Activated naive CD4-positive, alpha-beta T cell treated with anti-CD3 and anti-CD28 coated beads for 36 hours (primary cell): Measurements from ENCODE around the gene CDON. TPM values are rescaled to one million over a fixed set of nuclear protein-coding genes. Genes with fewer than 3 reads are reported as not detected.

ENCODE experiments used
- CTCF ChIA-PET: fragments of 350-600 bp; sonication (Branson Sonifier 250); formaldehyde crosslinking; loops from one replicate; lab custom pipeline; 2021; ENCODE audit warnings: antibody characterized with exemption; lab: Charles Lee
- DNase-seq: peaks from one replicate; pipeline ENCODE4 v3.0.0-alpha.2; 2020
- H3K27ac Mint-ChIP-seq: one replicate; pipeline ENCODE4 v1.8.0; 2021; ENCODE audit warnings: mild to moderate bottlenecking, mixed read lengths
- H3K27me3 Mint-ChIP-seq: one replicate; pipeline ENCODE4 v1.8.0; 2021; ENCODE audit warnings: low read depth, mixed read lengths
- H3K36me3 Mint-ChIP-seq: one replicate; pipeline ENCODE4 v1.8.0; 2021; ENCODE audit warnings: low read depth, mixed read lengths
- H3K4me1 Mint-ChIP-seq: one replicate; pipeline ENCODE4 v1.8.0; 2021; ENCODE audit warnings: low read depth, mixed read lengths
- H3K4me3 Mint-ChIP-seq: one replicate; pipeline ENCODE4 v1.8.0; 2021; ENCODE audit warnings: mild to moderate bottlenecking, moderate library complexity, mixed read lengths
- H3K9me3 Mint-ChIP-seq: one replicate; pipeline ENCODE4 v1.8.0; 2021; ENCODE audit warnings: mixed read lengths
- intact Hi-C: fragments of 100-400 bp; cut with micrococcal nuclease; formaldehyde crosslinking; loops from one replicate; pipeline ENCODE4 v1.15.1; 2023
- total RNA-seq, 2 experiments: library from RNA; stranded (reverse); gene quantifications; one replicate each; pipeline ENCODE4 v1.2.3, GENCODE V29; 2021

Gene CDON
- total RNA-seq, 2 experiments from 2014 or later: 2.6 to 3.5 TPM

DNA sequence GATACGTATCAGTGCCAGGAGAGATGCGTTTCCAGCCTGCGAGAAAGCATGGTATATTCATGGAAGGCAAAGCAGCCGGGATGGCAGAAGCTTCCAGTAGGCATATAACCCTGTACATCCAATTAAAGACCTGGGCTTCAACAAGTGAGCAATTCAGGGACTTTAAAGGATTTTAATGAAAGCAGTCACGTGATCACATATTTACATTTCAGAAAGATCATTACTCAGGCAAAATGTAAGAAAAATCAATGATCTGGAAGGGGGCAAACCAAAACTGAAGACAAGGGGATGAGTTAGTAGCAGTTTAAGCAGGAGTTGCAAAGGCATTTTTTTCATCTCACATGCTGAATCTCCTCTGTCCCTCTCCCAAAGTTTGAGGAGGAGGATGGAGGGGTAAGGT is 7.8 kb downstream of the CDON start:
- intact Hi-C loops: no loop called here
- Mint-ChIP-seq H3K36me3 (no peaks in the 10 kb centered on the region), H3K4me3 (no peak overlapping the region), H3K4me1 (peaks cover 6% of the 10 kb centered on the region), H3K9me3 (no peaks in the 10 kb centered on the region), H3K27me3 (peaks cover 2% of the 10 kb centered on the region), H3K27ac (no peak overlapping the region)
- no peak for DNase-seq
- CTCF ChIA-PET: interaction anchor here (0.6 kb wide), 1 partner anchor 1644 kb away, joined by 3 read pairs; no protein-coding TSS in a partner anchor

- CTCF ChIA-PET: interaction anchor here (0.6 kb wide), 1 partner anchor 1643 kb away, joined by 3 read pairs; no protein-coding TSS in a partner anchor
- no peak overlapping the region for H3K27ac Mint-ChIP-seq
- no peak overlapping the region for H3K4me3 Mint-ChIP-seq
- DNase-seq: no peak
- H3K9me3 Mint-ChIP-seq: no peaks in the 10 kb centered on the region
- H3K27me3 Mint-ChIP-seq: peaks cover 2% of the 10 kb centered on the region
- intact Hi-C loops: no loop called here
- H3K4me1 Mint-ChIP-seq: peaks cover 10% of the 10 kb centered on the region
- H3K36me3 Mint-ChIP-seq: no peaks in the 10 kb centered on the region
Measured at GRCh38 chr11:126054408-126054807, 8.3 kb downstream of the CDON start.

DNA sequence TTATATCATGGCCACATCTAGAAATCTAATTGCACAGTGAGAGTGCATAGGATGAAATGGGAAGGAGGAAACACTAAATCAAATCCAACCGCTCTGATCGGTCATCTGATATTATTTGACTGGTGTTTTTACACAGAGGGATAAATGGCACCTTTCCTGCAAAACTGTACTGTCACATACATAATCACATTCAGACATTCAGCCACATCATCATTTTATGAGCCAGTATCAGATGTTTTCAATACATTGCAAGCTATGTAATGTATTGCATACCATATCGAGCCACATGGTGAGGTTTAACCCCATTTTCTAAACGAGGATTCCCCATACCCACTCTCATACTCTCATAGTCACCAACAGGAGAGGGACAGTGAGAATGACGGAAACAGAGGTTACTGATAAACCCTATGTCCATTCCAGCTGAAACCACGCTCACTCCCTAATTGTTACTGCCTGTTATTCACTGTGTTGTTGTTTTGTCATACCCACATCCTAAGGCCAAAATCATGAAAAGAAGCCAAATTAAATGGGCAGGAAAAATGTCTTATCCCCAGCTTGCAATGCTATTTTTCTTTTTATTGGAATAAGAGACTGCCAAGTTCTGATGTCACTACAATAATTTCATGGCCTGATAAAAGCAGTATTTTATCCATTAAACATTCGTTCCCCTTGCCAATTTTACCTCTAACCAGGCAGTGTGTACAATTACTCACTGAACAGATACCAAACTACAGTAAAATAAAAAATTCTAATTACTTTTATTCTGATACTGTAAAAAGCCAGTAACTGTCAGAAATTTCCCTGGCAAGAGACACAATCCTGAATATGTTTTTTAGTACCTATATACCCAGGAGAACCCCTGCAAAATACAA is 9.0 kb downstream of the CDON start:
- Mint-ChIP-seq H3K36me3 (no peaks in the 10 kb centered on the region), H3K4me1 (peaks cover 10% of the 10 kb centered on the region), H3K4me3 (no peak overlapping the region), H3K27me3 (peaks cover 2% of the 10 kb centered on the region), H3K27ac (no peak overlapping the region), H3K9me3 (no peaks in the 10 kb centered on the region)
- DNase-seq: no peak
- intact Hi-C loops: no loop called here
- CTCF ChIA-PET: interaction anchor here (0.8 kb wide), 1 partner anchor 111 kb away, joined by 3 read pairs; no protein-coding TSS in a partner anchor

DNA sequence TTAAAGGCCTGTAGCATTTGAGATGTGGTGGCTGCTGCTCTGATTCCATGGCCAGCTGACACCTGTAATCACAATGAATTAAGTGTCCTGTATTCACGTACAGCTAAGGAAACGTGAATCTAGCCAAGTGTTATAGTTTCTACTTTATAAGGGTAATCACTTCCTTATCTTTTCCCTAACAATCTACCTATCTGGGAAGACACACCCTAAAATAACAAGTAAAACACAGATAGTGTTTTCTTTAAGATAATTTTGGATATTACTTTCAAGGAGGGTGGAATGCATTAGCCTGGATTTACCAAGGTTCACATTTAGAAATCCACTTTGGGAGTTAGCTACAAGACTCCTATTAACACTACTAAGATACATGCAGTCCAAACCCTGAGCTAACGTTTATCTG is 11.5 kb downstream of the CDON start:
- H3K4me3 Mint-ChIP-seq: no peak overlapping the region
- CTCF ChIA-PET: interaction anchor here (0.6 kb wide), 1 partner anchor 105 kb away, joined by 3 read pairs; no protein-coding TSS in a partner anchor
- no peaks in the 10 kb centered on the region for H3K9me3 Mint-ChIP-seq
- H3K36me3 Mint-ChIP-seq: no peaks in the 10 kb centered on the region
- H3K27ac Mint-ChIP-seq: no peak overlapping the region
- intact Hi-C loops: no loop called here
- H3K4me1 Mint-ChIP-seq: peaks cover 10% of the 10 kb centered on the region
- H3K27me3 Mint-ChIP-seq: no peaks in the 10 kb centered on the region
- DNase-seq: no peak

- H3K4me3 Mint-ChIP-seq: no peak overlapping the region
- intact Hi-C loops: no loop called here
- CTCF ChIA-PET: interaction anchor here (0.6 to 1.2 kb wide), 4 partner anchors 10 to 1837 kb away, joined by 3 to 4 read pairs (median 3); no protein-coding TSS in a partner anchor
- H3K36me3 Mint-ChIP-seq: no peaks in the 10 kb centered on the region
- DNase-seq: no peak
- no peaks in the 10 kb centered on the region for H3K27me3 Mint-ChIP-seq
- no peak overlapping the region for H3K27ac Mint-ChIP-seq
- no peaks in the 10 kb centered on the region for H3K9me3 Mint-ChIP-seq
- peaks cover 10% of the 10 kb centered on the region for H3K4me1 Mint-ChIP-seq
Measured at GRCh38 chr11:126049159-126049558, 13.5 kb downstream of the CDON start.

DNA sequence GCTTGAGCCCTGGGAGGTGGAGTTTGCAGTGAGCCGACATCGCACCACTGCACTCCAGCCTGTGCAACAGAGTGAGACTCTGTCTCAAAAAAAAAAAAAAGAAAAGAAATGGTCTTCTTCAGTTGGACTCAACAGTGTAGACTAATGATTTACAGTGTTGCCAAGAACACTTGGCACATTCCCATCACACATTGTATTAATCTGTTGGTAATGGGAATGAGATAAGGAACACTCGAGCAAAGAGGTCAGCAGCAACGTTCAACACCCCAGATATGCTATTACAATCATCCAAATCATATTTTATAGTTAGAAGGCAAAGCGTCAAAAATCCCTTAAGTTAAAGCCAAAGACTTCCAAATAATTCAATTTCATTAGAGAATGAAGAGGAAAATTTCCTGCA is 14.5 kb downstream of the CDON start:
- Mint-ChIP-seq H3K27me3 (no peaks in the 10 kb centered on the region), H3K36me3 (no peaks in the 10 kb centered on the region), H3K9me3 (no peaks in the 10 kb centered on the region), H3K4me3 (no peak overlapping the region), H3K27ac (no peak overlapping the region), H3K4me1 (peaks cover 10% of the 10 kb centered on the region)
- CTCF ChIA-PET: interaction anchor here (1.2 kb wide), 1 partner anchor 9 kb away, joined by 3 read pairs; no protein-coding TSS in a partner anchor
- DNase-seq: no peak
- intact Hi-C loops: no loop called here

DNA sequence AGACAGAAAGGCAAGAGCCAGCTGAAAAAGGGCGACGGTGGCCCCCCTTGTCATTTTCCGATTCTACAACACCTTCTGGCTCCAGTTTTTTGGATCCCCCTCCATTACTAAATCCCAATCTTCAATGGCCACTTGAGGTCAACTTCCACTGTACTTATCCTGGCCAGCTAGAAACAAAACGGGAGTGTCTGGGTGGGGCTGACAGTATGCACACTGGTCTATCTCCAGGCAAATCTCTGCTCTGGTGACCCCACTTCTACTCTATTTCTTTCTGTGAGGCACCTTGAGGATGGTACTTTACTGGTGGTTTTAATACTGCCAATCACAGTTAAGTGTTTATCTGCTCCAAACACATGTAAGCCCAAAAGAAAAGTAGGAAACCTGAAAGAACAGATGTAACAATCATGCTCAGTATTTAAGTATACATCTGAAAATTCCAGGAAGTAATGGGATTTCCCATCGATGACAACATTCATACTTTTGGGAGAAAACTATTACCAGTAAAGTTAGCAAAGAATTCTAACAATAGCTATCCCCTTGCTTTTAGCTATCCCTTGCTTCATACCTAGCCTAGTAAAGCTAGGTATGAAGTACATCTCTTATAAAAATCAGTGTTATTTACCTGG is 16.0 kb downstream of the CDON start:
- Mint-ChIP-seq H3K36me3 (no peaks in the 10 kb centered on the region), H3K4me3 (no peak overlapping the region), H3K4me1 (peaks cover 10% of the 10 kb centered on the region), H3K27me3 (no peaks in the 10 kb centered on the region), H3K27ac (no peak overlapping the region), H3K9me3 (no peaks in the 10 kb centered on the region)
- intact Hi-C loops: no loop called here
- DNase-seq: no peak
- CTCF ChIA-PET: no interaction called here

DNA sequence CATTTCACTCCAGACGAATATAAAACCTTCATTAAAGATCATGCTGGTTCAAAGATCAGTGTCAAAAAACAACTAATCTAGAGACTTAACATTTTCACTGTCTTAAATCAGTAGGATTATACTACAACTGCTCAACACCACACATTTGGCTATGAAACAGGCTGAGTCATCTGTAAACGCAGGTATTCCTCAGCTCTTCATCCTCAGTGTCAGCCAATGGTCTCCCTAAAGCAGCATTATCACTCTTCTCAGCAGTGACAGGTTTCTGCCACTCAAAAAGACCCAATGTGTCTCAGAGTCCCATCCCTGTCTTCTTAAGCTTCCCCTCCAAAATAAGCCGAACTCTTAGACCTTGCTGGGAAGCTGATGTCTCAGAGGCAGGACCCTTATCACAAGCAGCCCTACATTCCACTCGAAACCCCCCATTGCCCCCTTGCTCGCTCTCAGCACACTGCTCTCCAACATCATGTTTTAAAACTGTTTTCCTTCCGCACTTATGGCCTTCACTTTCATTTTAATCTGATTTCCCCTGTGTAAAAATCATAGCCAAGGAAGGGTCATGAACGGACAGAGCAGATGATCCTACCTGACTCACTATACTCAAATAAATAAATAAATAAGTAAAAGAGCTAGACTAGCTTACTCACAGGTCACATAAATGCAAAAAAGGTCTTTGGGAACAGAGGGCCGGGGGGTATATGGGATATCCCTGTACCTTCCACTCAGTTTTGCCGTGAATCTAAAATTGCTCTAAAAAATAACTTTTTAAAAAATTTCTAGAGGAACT is 23.0 kb downstream of the CDON start:
- Mint-ChIP-seq H3K27ac (no peak overlapping the region), H3K36me3 (no peaks in the 10 kb centered on the region), H3K4me3 (no peak overlapping the region), H3K4me1 (no peaks in the 10 kb centered on the region), H3K9me3 (no peaks in the 10 kb centered on the region), H3K27me3 (no peaks in the 10 kb centered on the region)
- DNase-seq: peak; percentile 4
- intact Hi-C loops: no loop called here
- CTCF ChIA-PET: interaction anchor here (1.0 kb wide), 1 partner anchor 9 kb away, joined by 3 read pairs; no protein-coding TSS in a partner anchor

GRCh38 chr11:126035718-126036117 is 26.9 kb downstream of the CDON start:
- H3K36me3 Mint-ChIP-seq: no peaks in the 10 kb centered on the region
- no peak overlapping the region for H3K4me3 Mint-ChIP-seq
- DNase-seq: no peak
- no peaks in the 10 kb centered on the region for H3K9me3 Mint-ChIP-seq
- H3K27me3 Mint-ChIP-seq: no peaks in the 10 kb centered on the region
- H3K27ac Mint-ChIP-seq: no peak overlapping the region
- H3K4me1 Mint-ChIP-seq: no peaks in the 10 kb centered on the region
- CTCF ChIA-PET: no interaction called here
- intact Hi-C loops: no loop called here

DNA sequence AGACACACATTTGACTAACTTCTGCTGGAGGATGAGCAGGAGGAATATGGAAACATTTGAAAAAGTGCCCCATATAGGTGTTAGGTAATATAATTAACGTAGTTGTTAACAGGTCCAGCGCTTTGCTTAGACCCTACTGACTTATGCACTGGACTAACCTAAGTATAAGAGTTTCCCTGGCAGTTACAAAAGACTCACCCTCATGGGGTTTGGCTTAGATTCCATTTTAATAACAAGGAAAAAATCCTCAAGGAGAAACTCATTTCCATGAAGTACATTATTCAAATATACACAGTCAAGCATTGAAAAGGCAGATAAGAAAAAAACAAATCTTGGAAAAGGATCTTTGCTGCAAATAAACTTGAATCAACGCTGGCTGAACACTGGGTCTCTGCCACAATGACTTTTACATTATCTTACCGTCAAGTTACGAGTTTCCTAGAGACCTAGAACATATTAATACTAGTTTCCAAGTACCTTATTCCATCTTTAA is 27.7 kb downstream of the CDON start:
- DNase-seq: no peak
- Mint-ChIP-seq H3K4me1 (no peaks in the 10 kb centered on the region), H3K36me3 (no peaks in the 10 kb centered on the region), H3K9me3 (no peaks in the 10 kb centered on the region), H3K4me3 (no peak overlapping the region), H3K27ac (no peak overlapping the region), H3K27me3 (no peaks in the 10 kb centered on the region)
- CTCF ChIA-PET: interaction anchor here (0.7 kb wide), 1 partner anchor 14 kb away, joined by 4 read pairs; no protein-coding TSS in a partner anchor
- intact Hi-C loops: no loop called here

DNA sequence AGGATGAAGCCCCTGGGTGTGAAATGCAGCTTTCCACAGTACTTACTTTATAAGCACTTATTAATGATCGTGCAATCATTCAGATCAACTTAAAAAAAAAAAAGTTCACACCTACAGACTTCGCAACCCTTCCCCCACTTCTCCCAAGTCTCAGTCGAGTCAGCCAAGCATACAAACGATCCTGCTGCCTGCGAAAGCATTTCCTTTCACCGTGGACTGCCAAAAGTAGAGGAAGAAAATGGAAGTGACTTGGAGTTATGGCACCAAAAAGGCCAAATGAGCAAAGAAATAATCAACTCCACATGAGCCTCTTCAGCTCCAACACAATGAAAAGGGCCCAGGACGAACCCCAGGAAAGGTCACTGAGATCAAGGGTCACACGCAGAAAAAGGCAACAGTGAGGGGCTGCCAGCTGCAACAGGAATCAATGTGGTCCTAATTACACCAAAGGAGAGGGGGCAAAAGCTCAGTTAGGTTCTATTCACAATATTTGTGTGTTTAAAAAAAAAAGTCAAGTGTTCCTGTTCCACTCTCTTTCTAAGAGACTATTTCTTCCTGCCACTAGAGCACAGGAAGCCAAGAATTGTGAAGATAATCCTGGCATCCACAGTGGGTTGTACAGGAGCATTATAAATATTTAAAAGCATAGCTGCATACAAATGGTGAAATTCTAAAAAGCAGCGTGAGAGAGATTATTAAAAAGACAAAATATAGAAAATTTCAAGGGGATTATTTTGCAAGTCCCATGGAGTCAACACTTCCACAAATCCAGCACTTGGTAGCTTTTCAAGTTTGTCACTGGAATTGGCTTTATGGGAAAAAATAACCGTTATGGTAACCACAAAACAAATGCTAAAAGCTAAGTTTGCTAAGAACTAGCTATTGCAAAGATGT is 28.4 kb downstream of the CDON start:
- DNase-seq: no peak
- CTCF ChIA-PET: interaction anchor here (0.7 to 1.0 kb wide), 2 partner anchors 12 to 15 kb away, joined by 3 to 4 read pairs; no protein-coding TSS in a partner anchor
- Mint-ChIP-seq H3K9me3 (no peaks in the 10 kb centered on the region), H3K27ac (no peak overlapping the region), H3K4me1 (no peaks in the 10 kb centered on the region), H3K4me3 (no peak overlapping the region), H3K36me3 (no peaks in the 10 kb centered on the region), H3K27me3 (peaks cover 3% of the 10 kb centered on the region)
- intact Hi-C loops: no loop called here
